IPS-NIHi11 (cell line): ENCODE results near the gene LRP6.
A peak's percentile ranks its signal among the peaks of the same experiment; 100 is the strongest.
"Not testable (repeated sequence)": the region's sequence is repeated elsewhere in the genome, so short reads cannot be mapped to it uniquely, and the experiment has no call there.

Experiments used
- DNase-seq: peaks from one replicate; pipeline ENCODE4 v3.0.0; 2012; ENCODE audit warnings: mixed read lengths, low spot score

The LRP6 gene

DNA sequence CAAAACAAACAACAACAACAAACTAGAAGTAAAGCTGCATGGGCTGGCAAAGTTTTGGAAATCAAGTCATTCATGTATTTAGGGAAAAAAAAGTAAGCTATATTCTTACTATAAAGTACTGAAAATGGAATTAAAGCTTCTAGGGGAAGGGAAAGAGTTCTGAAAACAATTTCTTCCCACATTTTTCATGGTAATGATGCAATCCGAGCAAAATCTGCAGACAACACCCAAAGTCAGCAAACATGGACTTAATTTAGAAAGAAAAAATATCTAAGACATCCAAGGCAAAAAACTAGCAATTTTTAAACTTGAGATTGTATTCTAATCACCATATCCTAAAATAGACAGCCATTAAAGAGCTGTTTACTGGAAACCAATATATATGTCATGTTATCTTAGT is 86.3 kb downstream of the LRP6 start:
- DNase-seq: no peak

DNA sequence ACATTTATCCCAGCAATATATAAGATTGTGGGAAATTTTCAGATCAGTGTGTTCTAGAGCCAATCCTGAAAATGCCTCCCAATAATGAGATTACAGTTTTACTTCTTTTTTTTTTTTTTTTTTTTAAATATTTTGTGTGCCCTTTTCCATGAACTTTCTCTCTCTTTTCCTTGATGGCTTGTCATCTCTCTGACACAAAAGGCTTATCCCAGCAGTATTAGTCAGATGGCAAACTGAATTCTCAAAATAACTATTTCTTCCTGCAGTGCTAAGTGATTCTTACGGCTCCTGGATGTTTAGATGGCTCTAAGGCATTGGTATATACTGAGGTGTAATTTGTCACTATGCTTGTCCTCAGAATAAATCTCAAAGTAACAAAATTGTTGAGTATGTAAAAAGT is 86.7 kb downstream of the LRP6 start:
- DNase-seq: no peak

DNA sequence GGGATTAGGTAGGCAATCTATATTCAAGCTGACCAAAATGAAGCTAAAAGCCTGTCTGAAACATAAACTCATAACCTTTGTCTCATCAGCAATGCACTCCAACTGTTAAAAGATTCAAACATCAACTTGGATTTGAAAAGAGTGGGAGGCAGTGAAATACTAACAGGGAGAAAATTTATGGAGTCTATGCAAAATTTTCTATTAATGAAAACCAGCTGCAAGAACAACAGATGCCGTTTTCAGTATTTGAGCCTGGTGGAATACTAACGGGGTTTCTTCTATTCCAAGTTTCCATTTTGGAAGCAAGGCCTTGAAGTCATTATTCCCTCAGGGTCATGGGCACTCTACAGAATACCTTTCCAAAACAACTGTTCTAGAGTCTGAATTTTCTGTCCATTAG is 88.3 kb downstream of the LRP6 start:
- no peak for DNase-seq

DNA sequence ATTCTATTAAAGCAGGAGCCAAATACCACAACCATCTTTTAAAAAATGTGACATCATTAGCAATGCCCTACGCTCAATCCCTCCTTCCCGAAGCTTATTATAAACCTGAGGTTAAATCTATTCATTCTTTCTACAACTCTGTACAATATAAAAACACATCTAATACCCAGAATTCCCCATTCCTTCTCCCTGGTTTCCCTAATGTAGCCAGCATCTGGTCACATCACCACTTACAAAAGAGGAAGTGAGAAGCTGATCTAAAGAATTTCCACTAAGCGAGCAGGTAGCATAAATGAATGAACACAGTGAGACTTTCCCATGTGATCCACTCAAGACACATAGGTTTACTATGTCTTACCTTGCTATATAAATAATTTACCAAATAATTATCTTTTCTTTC is 90.4 kb downstream of the LRP6 start:
- no peak for DNase-seq

DNA sequence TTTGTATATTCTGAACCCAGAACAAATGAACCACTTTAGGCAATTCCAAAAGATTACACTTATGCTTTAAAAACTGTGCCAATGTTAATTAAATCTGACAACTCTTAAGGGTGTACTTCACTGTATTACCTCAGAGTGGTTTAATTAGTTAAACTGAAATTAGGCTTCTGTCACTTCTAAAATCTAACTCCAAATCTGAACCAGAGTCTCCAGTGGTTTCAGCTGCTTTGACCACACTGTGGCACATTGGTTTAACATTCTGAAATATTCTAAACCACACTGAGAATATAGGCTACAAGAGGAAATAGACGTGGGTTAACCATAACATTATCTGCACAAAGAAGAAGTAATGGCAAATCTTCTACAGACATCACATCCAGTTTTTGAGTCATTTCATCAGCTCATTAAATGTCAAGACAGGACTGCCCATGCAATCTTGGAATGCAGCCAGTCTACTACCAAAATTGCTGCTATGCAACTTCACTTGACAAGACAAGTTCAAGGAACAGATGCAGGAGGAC is 94.8 kb downstream of the LRP6 start:
- no peak for DNase-seq

DNA sequence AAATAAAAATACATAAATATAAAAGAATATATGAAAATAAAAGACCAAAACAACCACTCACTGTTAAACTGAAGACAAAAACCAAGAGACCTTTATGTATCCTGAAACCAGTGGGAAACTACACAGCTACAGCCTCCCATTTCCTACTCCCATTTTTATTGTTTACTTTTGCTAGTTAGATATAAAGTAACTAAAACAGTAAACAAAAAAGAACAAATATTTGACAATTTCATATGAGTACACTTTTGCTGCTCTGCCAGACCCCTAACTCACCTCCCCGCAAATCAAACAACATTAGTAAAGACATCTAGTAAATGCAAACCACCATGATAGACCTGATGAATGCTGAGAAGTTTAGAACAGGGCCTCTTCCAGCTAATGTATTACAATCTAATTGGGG is 99.0 kb downstream of the LRP6 start:
- no peak for DNase-seq

DNA sequence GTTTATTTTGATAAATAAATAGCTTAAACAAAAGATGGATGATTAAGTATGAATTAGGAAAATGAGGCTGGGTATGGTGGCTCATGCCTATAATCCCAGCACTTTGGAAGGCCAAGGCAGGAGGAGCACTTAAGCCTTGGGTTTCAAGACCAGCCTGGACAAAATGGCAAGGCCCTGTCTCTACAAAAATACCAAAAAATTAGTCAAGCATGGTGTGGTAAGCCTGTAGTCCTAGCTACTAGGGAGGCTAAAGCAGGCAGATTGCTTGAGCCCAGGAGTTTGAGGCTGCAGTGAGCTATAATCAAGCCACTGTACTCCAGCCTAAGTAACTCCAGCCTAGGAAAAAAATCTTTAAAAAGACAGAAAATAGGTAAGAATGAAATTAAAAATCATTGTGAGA is 100.1 kb downstream of the LRP6 start:
- no peak for DNase-seq

DNA sequence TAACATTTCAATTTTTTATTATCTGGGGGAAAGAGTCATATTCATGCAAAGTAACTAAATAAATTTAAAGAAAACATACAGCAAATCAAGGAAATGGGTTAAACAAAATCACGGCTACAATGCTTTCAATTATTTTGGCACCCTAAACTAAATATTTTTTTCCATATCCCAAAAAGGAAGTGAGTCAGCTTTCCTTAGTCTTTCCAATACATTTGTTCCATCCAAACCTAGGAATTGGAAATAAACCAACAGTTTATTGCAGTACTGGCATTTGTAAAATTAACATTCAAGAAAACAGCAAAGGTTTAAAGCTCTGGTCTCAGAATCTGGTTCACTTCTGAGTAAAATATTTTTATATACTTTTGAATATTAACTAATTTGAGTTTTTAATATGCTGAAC is 106.9 kb downstream of the LRP6 start:
- DNase-seq: no peak

DNA sequence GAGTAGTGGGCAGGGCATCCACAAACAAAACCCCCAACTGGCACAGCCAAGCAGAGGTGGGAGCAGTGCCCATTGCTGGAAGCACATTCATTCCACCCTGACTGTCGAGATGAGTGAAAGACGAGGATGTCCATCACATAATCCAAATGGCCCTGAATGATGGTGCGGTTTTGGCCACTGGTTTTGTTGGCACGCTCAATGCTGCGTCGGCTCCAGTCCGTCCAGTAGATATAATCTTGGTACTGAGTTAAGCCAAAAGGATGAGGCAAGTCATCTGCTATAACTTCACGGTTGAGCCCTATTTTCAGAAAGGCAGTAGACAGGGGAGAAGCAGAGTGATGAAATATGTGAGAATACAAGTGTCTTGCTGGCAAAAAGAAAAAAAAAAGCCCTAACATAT is 108.0 kb downstream of the LRP6 start:
- DNase-seq: no peak

DNA sequence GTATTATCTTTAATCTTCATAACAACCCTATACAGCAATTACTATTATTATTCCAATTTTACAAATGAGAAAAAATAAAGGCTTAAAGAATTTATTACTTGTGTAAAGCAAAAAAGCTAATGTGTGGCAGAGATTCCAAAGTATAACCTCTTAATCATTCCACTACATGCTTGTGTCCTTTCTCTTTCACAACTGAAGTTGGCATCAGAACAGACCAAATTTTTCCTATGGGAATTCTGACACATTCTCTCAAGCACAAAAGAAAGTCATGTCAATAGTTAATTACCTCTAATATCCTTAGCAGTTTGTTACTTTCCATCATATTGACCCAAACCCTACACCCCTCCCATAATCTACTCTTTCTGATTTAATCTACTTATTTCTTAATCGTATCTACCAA is 109.4 kb downstream of the LRP6 start:
- no peak for DNase-seq

DNA sequence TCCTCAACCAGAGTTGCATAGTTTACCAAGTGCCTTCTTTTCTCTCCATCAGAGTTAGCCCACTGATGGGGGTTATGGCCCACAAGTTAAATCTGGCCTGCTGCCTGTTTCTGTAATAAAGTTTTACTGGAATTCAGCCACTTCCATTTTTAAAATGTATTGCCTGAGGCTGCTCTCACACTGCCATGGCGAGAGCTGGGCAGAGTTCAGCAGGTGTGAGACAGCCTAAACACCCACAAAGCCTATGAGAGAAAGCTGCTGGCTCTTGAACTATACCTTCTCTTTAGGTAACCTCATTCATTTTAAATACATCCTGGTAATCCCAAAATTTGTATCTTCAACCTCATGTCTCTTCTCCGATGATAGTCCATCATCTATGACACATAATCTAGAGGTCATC is 110.0 kb downstream of the LRP6 start:
- no peak for DNase-seq

DNA sequence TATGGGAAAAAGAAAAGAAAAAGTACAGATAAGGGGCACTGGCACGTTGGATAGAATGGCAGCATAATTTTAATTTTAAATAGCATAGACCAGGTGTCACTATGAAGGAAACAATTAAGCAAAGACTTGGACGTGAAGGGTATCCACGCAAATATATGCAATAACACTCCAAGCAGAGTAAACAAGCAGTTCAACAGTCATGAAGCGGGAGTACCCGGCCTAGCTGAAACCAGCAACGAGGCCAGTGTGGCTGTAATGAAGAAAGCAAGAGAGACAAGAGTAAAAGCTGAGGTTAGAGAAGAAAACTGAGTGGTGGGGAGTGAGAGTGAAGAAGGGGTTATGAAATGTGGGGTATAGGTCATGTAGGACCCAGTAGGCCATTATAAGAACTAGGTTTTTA is 110.7 kb downstream of the LRP6 start:
- DNase-seq: no peak

DNA sequence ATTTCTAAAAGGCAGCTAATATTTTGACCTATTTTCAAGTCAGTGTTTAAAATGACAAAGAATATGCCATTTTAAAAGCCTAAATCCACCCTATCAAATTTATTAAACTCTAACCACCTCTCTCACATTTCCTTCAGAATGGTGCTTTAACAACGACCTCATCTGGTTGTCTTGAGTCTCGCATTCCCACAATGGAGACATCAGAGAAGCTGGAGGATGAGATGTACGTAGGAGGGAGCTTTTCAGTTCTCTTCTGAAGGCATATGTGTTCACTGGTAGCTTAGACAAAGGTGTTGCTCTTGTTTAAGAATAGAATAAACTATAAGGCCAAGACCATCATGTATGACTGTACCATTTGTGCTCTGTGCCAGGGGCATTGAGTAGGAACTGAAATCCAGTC is 113.2 kb downstream of the LRP6 start:
- no peak for DNase-seq

DNA sequence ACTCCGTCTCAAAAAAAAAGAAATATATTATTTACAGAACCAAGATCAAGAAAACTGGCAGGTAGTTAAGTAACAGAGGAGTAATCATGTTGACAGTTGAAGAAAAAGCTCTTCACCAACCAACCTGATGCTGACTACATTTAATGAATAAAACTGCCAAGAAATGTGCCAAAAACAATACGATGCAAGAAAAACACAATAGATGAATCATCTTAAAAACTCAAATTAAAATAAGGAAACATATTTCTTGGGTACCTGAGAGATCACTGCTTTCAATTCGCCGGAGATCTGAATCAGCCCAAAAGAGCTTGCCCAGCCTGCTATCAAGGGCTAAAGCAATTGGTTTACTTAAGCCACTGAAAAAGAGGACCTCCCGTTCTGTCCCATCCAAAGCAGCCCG is 119.7 kb downstream of the LRP6 start:
- DNase-seq: no peak

DNA sequence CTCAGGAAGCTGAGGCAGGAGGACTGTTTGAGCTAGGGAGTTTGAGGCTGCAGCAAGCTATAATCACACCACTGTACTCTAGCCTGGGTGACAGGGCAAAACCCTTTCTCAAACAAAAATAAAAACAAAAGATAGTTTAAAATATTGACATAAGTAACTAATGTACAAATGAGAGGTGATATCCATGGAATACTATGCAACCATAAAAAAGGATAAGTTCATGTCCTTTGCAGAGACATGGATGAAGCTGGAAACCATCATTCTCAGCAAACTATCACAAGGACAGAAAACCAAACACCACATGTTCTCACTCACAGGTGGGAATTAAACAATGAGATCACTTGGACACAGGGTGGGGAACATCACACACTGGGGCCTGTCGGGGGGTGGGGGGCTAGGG is 122.3 kb downstream of the LRP6 start:
- not testable (repeated sequence) for DNase-seq

DNA sequence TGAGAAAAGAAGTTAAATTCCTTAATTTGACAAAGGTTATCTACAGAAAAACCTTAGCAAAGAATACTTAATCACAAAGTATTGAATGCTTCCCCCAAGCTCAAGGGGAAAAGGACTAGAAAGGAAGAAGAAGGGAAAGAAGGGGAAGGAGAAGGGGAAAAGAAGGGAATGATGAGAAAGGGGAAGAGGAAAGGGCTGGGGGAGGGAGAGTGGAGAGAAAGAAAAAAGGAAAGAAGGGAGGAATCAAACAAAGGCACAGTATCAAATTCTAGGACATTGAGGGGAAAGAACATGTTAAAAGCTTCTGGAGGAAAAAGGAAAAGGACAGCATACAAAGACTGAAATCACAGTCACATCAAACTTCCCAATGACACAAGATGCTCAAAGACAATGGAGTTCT is 125.8 kb downstream of the LRP6 start:
- DNase-seq: no peak

DNA sequence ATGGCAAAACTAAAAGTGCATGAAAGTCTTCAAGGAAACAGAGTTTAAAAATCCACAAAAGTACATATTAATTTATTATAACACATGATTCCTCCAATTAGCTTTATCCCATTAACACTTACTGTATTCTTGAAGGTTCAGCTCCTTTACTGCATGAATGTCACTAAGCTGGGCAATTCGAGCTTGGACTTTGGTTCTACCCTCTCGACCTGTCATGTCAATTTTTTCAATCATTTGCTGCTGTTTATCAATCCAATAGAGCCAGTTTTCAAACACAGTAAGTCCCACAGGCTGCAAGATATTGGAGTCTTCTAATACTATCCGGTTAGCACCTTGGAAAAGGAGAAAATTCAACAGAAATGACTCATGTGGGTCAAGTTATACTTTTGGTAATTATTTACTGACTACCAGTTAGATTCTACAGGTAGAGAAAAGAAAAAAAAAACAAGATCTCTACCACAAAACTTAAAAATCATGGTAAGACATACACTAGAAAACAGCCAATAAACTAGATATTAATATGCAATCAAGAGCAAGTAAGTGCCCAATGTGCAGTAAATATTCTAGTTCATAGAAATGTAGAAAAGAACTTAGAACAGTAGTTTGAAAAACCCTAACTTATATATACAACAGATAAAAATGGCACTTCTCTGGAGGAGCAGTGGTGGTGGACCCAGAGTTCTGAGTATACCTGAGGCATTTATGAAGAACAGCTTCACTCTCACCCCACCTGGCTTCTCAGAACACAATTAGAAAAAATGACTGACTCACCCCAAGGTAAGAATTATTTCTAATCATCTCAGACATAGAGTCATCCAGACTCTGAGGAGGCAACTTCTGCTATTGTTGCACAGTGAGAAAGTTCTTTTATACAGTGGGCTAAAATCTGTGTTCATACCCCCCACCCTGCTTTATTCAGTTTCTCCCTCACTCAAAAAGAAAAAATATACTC is 128.4 kb downstream of the LRP6 start:
- no peak for DNase-seq

DNA sequence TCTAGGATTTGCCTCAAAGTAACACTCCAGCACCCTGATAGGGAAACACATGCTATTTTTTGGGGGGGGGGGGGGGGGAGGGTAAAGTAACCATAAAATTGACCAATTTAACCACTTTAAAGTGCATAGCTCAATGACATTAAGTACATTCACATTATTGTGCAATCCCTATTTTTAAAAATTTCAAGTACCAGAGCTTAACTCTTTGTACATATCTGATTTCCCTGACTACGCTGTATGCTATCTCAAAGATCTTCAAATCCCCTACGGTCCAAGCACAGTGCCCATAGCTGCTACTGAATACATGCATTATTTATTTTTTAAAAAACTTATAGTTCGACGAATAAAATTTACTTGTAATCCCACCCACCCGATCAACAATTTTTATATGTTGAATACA is 133.1 kb downstream of the LRP6 start:
- no peak for DNase-seq

DNA sequence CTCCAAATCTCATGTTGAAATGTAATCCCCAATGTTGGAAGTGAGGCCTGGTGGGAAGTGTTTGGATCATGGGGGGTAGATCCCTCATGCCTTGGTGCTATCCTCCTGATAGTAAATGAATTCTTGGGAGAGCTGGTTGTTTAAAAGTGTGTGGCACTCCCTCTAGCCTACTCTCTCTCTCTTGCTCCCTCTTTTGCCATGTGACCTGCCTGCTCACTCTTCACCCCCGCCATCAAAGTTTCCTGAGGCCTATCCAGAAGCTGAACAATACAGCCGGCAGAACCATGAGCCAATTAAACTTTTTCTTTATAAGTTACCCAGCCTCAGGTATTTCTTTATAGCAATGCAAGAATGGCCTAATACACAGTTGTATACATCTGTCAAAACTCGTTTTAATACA is 133.6 kb downstream of the LRP6 start:
- peak; percentile 15 for DNase-seq

DNA sequence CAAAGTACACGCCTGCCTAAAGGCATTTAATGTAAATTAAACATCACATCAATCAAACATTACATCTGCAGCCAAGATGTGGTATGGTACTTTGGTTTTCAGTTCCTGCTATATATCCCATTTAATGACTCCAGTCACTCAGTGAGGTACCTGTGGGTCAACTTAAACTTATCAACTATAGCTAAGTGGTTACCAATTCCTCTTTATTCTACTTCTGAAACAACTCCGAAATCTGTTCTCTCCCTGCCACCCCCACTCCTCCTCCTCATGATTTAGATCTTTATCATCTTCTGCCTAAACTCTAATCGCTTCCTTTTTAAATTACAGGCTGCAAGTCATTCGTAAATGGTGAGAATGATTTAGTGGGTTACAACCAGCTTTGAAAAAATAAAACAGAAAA is 138.2 kb downstream of the LRP6 start:
- DNase-seq: no peak

DNA sequence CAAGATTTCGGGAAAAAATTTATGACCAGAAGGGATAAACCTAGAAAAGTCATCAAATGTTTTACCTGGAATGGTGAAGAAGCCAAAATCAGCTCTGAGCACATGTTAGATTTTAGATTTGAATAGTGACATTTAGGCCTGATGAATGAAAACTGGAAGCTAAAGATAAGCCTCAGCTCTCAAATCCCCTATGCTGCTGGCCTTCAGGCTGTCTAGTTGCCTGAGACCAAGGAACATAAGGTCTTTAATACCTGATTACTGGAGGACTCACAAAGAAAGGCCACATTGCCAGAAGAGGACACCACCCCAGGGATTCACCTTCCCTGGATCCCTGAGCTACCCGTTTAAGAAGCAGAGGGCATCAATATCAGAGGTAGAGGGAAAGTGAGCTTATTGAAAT is 139.5 kb downstream of the LRP6 start:
- DNase-seq: no peak

DNA sequence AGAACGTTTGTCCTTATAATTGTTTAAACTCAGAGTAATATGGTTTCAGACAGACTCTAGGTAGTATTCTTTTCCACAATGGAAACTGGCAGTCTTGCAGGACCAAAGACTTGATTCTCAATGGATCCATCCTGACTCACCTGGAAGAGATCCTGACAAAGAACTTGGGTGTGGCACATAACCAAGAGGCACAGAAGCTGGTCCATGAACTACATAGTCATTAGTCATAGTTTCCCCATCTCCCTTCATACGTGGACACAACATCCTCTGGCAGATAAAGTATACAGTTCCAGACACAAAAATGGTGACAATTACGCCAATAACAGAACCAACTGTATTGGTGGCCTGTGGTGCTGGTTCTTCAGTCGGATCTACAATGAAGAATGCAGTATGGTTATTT is 140.3 kb downstream of the LRP6 start:
- no peak for DNase-seq

DNA sequence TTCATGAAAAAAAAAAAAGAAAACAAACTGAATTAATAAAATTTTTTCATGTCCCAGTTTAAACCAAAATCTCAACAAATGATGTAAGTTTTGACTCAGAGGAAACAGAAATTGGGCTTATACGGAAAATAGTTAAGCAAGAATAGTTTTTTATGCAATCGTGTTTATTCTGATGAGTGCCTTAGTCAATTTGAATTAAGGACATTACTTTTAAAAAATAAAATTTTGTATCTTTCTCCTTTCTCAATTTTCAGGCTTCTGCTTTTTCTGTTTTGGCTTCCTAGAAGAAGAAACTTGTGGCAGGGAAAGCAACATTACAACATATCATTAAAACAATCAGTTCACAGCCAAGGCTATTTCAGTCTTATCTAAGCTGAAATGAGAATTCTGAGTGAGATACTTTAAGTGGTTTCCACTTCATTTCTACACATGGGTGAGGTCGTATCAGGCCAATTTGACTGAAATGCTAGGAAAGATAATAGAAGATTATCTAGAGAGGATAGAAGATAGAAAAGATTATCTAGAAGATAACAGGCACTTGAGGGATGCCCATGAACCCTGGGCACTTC is 143.7 kb downstream of the LRP6 start:
- DNase-seq: no peak

DNA sequence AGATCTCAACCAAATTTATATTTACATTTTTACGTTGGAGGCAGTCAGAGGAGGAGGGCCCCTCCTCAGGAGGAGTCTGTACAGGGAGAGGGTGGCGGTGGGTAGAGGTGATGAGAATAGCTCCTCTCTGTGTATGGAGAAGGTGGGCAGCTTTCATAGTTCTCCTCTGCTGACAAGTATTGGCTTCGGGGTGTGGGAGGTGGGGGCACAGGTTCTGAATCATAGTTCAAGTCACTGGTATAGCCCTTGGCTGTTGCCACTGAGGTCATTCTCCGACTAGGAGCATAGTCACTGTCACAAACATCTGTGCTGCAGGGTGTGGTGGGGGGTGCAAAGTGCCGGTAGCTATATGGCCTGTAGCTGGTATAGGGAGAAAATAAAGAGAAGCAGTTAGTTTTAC is 145.8 kb downstream of the LRP6 start:
- no peak for DNase-seq
